Measurements from ENCODE around the gene ZNF219.

Gene ZNF219

GRCh38 chr14:21068521-21069387 lies 29.7 kb downstream of the ZNF219 start:
- no peak overlapping the region for H2AFZ ChIP-seq (ENCODE audit: low read depth, low read length)
- H3K4me1 ChIP-seq (ENCODE audit: insufficient read depth, low read length): peaks cover 23% of the 10 kb centered on the region
- peaks cover 59% of the 10 kb centered on the region for H3K27me3 ChIP-seq (ENCODE audit: insufficient read depth, low read length, poor library complexity)
- H3K9ac ChIP-seq (ENCODE audit: low read depth, low read length): no peak overlapping the region
- H3K79me2 ChIP-seq (ENCODE audit: insufficient read depth, low read length): no peaks in the 10 kb centered on the region
- no peak overlapping the region for H3K27ac ChIP-seq (ENCODE audit: low read length)
- ATAC-seq (ENCODE audit: insufficient read depth, low read depth) (no peak), DNase-seq (peak; percentile 27)
- no peaks in the 10 kb centered on the region for H3K36me3 ChIP-seq (ENCODE audit: insufficient read depth, low read length)
- no peak overlapping the region for H3K4me3 ChIP-seq (ENCODE audit: low read depth in 1 of 2, low read length in 2 of 2)
- H3K4me2 ChIP-seq (ENCODE audit: insufficient read depth, low read length): no peak overlapping the region
- no peaks in the 10 kb centered on the region for H3K9me3 ChIP-seq (ENCODE audit: insufficient read depth, low read length, severe bottlenecking)
- H4K20me1 ChIP-seq (ENCODE audit: insufficient read depth, low read length): peaks cover 24% of the 10 kb centered on the region; the same call in 1 of the 2 replicates
- TF ChIP-seq EZH2 (IDR thresholded peaks at IDR 0.05; ENCODE audit: borderline replicate concordance, low read depth, low read length, severe bottlenecking) (no peak), CTCF (IDR thresholded peaks at IDR 0.05; ENCODE audit: borderline replicate concordance, extremely low read depth, low read length, poor library complexity, severe bottlenecking) (peak; percentile 54)

DNA sequence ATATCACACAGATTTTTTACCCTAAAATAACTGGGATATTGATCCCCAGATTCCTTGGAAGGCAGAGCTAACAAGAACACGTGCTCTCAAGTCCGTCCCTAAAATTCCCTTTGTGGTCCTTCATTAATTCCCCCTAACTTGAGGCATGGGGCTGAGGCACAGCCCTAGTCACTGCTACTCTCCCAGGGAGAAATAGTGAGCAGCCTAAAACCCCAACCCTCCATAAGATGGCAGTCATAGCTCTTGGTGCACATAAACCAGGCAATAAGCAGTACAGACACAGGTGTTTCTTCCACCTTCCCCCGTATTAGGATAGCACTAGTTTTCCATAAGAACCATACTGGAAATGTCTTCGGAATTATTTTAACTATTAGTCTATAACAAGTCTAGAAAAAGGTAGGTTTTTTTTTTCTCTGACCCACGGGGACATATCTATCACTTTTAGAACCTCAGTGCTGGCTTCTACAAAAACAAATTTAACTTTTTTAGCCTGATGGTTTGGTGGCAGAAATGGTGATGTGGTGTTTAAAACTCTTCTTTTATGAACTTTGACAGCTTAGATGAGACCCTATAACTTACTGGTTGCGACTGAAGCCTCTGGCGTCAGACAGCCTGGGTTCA lies 31.5 kb downstream of the ZNF219 start:
- Histone ChIP-seq H3K27ac (ENCODE audit: low read length) (no peak overlapping the region), H3K4me1 (ENCODE audit: insufficient read depth, low read length) (peaks cover 19% of the 10 kb centered on the region)

GRCh38 chr14:21063479-21063878 lies 35.0 kb downstream of the ZNF219 start:
- no peak overlapping the region for H2AFZ ChIP-seq (ENCODE audit: low read depth, low read length)
- H3K4me1 ChIP-seq (ENCODE audit: insufficient read depth, low read length): no peaks in the 10 kb centered on the region
- H3K4me2 ChIP-seq (ENCODE audit: insufficient read depth, low read length): no peak overlapping the region
- H3K36me3 ChIP-seq (ENCODE audit: insufficient read depth, low read length): no peaks in the 10 kb centered on the region
- H4K20me1 ChIP-seq (ENCODE audit: insufficient read depth, low read length): no peaks in the 10 kb centered on the region
- no peaks in the 10 kb centered on the region for H3K79me2 ChIP-seq (ENCODE audit: insufficient read depth, low read length)
- no peak for TF ChIP-seq CTCF (IDR thresholded peaks at IDR 0.05; ENCODE audit: borderline replicate concordance, extremely low read depth, low read length, poor library complexity, severe bottlenecking)
- TF ChIP-seq EZH2 (IDR thresholded peaks at IDR 0.05; ENCODE audit: borderline replicate concordance, low read depth, low read length, severe bottlenecking): no peak
- H3K27me3 ChIP-seq (ENCODE audit: insufficient read depth, low read length, poor library complexity): peaks cover 32% of the 10 kb centered on the region
- no peak for DNase-seq
- H3K9ac ChIP-seq (ENCODE audit: low read depth, low read length): no peak overlapping the region
- no peak overlapping the region for H3K4me3 ChIP-seq (ENCODE audit: low read depth in 1 of 2, low read length in 2 of 2)
- ATAC-seq (ENCODE audit: insufficient read depth, low read depth): no peak
- H3K9me3 ChIP-seq (ENCODE audit: insufficient read depth, low read length, severe bottlenecking): no peaks in the 10 kb centered on the region
- H3K27ac ChIP-seq (ENCODE audit: low read length): no peak overlapping the region

More for the DNA sequence above, 31.5 kb downstream of the ZNF219 start:
- no peak overlapping the region for H3K4me3 ChIP-seq (ENCODE audit: low read depth in 1 of 2, low read length in 2 of 2)
- no peak overlapping the region for H3K4me2 ChIP-seq (ENCODE audit: insufficient read depth, low read length)
- H3K79me2 ChIP-seq (ENCODE audit: insufficient read depth, low read length): no peaks in the 10 kb centered on the region
- TF ChIP-seq CTCF (IDR thresholded peaks at IDR 0.05; ENCODE audit: borderline replicate concordance, extremely low read depth, low read length, poor library complexity, severe bottlenecking) (peak; percentile 54), EZH2 (IDR thresholded peaks at IDR 0.05; ENCODE audit: borderline replicate concordance, low read depth, low read length, severe bottlenecking) (no peak)
- H2AFZ ChIP-seq (ENCODE audit: low read depth, low read length): no peak overlapping the region
- ATAC-seq (ENCODE audit: insufficient read depth, low read depth) (no peak), DNase-seq (no peak)
- H3K36me3 ChIP-seq (ENCODE audit: insufficient read depth, low read length): no peaks in the 10 kb centered on the region
- H3K9ac ChIP-seq (ENCODE audit: low read depth, low read length): no peak overlapping the region
- H3K9me3 ChIP-seq (ENCODE audit: insufficient read depth, low read length, severe bottlenecking): no peaks in the 10 kb centered on the region
- H4K20me1 ChIP-seq (ENCODE audit: insufficient read depth, low read length): peaks cover 18% of the 10 kb centered on the region; the same call in 1 of the 2 replicates
- peaks cover 56% of the 10 kb centered on the region for H3K27me3 ChIP-seq (ENCODE audit: insufficient read depth, low read length, poor library complexity)
